GM23338 (cell line): ENCODE data around the gene NCL. TPM values are rescaled to one million over a fixed set of nuclear protein-coding genes. Genes with fewer than 3 reads are reported as not detected.

Experiments used
- ATAC-seq: fragments of 200-7000 bp; cut with Tn5 transposase; 3 replicates; pipeline ENCODE4 v1.9.1; 2020
- DNase-seq: peaks from one replicate; pipeline ENCODE4 v3.0.0-alpha.2; 2015; ENCODE audit warnings: low spot score
- H2AFZ ChIP-seq: fragments of 200-600 bp; sonication (generic); 2 replicates; pipeline ENCODE4 v1.8.0; 2016; ENCODE audit warnings: antibody characterized with exemption, mild to moderate bottlenecking, moderate library complexity
- H3F3A ChIP-seq: fragments of 200-600 bp; sonication (generic); replicated peaks from 2 replicates; pipeline ENCODE4 v1.8.0; 2017; ENCODE audit warnings: antibody characterized with exemption, mixed run types, low read depth
- H3K27ac ChIP-seq: fragments of 200-600 bp; sonication (generic); 2 replicates; pipeline ENCODE4 v1.6.1; 2016; ENCODE audit warnings: low read depth
- H3K27me3 ChIP-seq: fragments of 200-600 bp; sonication (generic); 2 replicates; pipeline ENCODE4 v1.8.0; 2016; ENCODE audit warnings: mild to moderate bottlenecking, mixed run types, moderate library complexity; ENCODE audit not compliant: insufficient read depth
- H3K36me3 ChIP-seq: fragments of 200-600 bp; sonication (generic); 2 replicates; pipeline ENCODE4 v1.8.0; 2016; ENCODE audit warnings: mild to moderate bottlenecking; ENCODE audit not compliant: insufficient read depth
- H3K4me1 ChIP-seq: fragments of 200-600 bp; sonication (generic); 2 replicates; pipeline ENCODE4 v1.8.0; 2016; ENCODE audit warnings: mild to moderate bottlenecking, moderate library complexity; ENCODE audit not compliant: insufficient read depth
- H3K4me2 ChIP-seq: fragments of 200-600 bp; sonication (generic); 2 replicates; pipeline ENCODE4 v1.7.1; 2017; ENCODE audit warnings: mixed run types
- H3K4me3 ChIP-seq: fragments of 200-600 bp; sonication (generic); 2 replicates; pipeline ENCODE4 v1.6.1; 2016; ENCODE audit warnings: mixed run types
- H3K79me2 ChIP-seq: fragments of 200-600 bp; sonication (generic); replicated peaks from 2 replicates; pipeline ENCODE4 v1.8.0; 2017; ENCODE audit warnings: mild to moderate bottlenecking; ENCODE audit not compliant: insufficient read depth
- H3K9me2 ChIP-seq: fragments of 200-600 bp; sonication (generic); 2 replicates; pipeline ENCODE4 v1.8.0; 2017; ENCODE audit not compliant: insufficient read depth
- H4K20me1 ChIP-seq: fragments of 200-600 bp; sonication (generic); replicated peaks from 2 replicates; pipeline ENCODE4 v1.8.0; 2017; ENCODE audit warnings: mild to moderate bottlenecking; ENCODE audit not compliant: insufficient read depth
- H3K27ac Mint-ChIP-seq: 2 replicates; pipeline ENCODE4 v1.8.0; 2020; ENCODE audit warnings: inconsistent platforms, mild to moderate bottlenecking, moderate library complexity, mixed read lengths
- H3K27me3 Mint-ChIP-seq: 3 replicates; pipeline ENCODE4 v1.8.0; 2022; ENCODE audit warnings: low read depth, mild to moderate bottlenecking, moderate library complexity, mixed read lengths, inconsistent platforms; ENCODE audit not compliant: insufficient read depth, poor library complexity
- H3K36me3 Mint-ChIP-seq: 3 replicates; pipeline ENCODE4 v1.8.0; 2021; ENCODE audit warnings: low read depth, mild to moderate bottlenecking, inconsistent platforms, moderate library complexity, mixed read lengths
- H3K4me1 Mint-ChIP-seq: 3 replicates; pipeline ENCODE4 v1.8.0; 2020; ENCODE audit warnings: mild to moderate bottlenecking, inconsistent platforms, mixed read lengths
- H3K4me3 Mint-ChIP-seq: 3 replicates; pipeline ENCODE4 v1.8.0; 2021; ENCODE audit warnings: moderate library complexity, mild to moderate bottlenecking, inconsistent platforms, mixed read lengths
- H3K9me3 Mint-ChIP-seq: 3 replicates; pipeline ENCODE4 v1.8.0; 2020; ENCODE audit warnings: moderate library complexity, mild to moderate bottlenecking, inconsistent platforms, mixed read lengths
- JUNB ChIP-seq: IDR thresholded peaks from one replicate; pipeline ENCODE4 v1.6.1; 2016; ENCODE audit warnings: antibody characterized with exemption; ENCODE audit not compliant: unreplicated experiment
- NANOG ChIP-seq: IDR thresholded peaks from 2 replicates; pipeline ENCODE4 v1.6.1; 2016; ENCODE audit warnings: antibody characterized with exemption, borderline replicate concordance
- STAT1 ChIP-seq: IDR thresholded peaks from one replicate; pipeline ENCODE4 v1.6.1; 2016; ENCODE audit warnings: antibody characterized with exemption; ENCODE audit not compliant: unreplicated experiment
- ZNF331 ChIP-seq: fragments of 250-450 bp; sonication (Bioruptor Pico); IDR thresholded peaks from 2 replicates; pipeline ENCODE4 v1.5.0; 2020; ENCODE audit warnings: low read depth, mild to moderate bottlenecking, moderate library complexity
- polyA plus RNA-seq: library from polyadenylated mRNA; unstranded; fragments of >200 nt; fragmentation: Nextera tagmentation; extraction: Ambion mirVana; gene quantifications from 2 replicates; pipeline ENCODE4 v1.2.1, GENCODE V29; 2016
- total RNA-seq: library from RNA; depleted of rRNA; stranded (reverse); fragments of >200 nt; shearing (Covaris generic); gene quantifications from 2 replicates; pipeline ENCODE4 v1.2.3, GENCODE V29; 2014
- TF ChIP-seq, protein P1 (sequence below): IDR thresholded peaks from one replicate; pipeline ENCODE4 v1.6.1; 2018; ENCODE audit warnings: antibody characterized with exemption; ENCODE audit not compliant: unreplicated experiment
- TF ChIP-seq, protein P2 (sequence below), 2 experiments: fragments of 200-600 bp in 1 of 2; sonication (generic) in 1 of 2; conservative IDR thresholded peaks; 2 replicates each; pipeline versions ENCODE4 v1.5.1 to v1.6.1; 2016 to 2017; ENCODE audit warnings: antibody characterized with exemption in 2 of 2, low read depth in 2 of 2, mild to moderate bottlenecking in 2 of 2, moderate library complexity in 1 of 2

Gene NCL
- total and polyA plus RNA-seq, 2 experiments from 2014 or later: 678 to 2,269 TPM

DNA sequence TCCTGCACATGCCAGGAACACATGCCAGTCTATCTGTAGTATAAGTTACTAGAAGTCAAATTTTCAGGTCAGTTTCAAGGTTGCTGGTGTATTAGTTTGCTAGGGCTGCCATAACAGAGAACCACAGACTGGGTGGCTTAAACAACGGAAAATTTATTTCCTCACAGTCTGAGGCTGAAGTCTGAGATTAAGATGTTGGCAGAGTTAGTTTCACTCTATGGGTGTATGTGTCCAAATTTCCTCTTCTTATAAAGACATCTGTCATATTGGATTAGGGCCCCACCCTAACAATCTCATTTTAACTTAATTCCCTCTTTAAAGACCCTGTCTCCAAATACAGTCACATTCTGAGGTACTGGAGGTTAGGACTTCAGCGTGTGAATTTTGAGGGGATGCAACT, 42.2 kb downstream of the NCL start:
- no peak overlapping the region for H3K4me2 ChIP-seq
- Mint-ChIP-seq H3K4me1 (peaks cover 13% of the 10 kb centered on the region; the same call in 2 of the 3 replicates), H3K27me3 (peaks cover 9% of the 10 kb centered on the region), H3K36me3 (peaks cover 3% of the 10 kb centered on the region; the same call in 1 of the 3 replicates), H3K4me3 (no peak overlapping the region), H3K27ac (no peak overlapping the region), H3K9me3 (no peaks in the 10 kb centered on the region)
- H3K27ac ChIP-seq: no peak overlapping the region
- H2AFZ ChIP-seq: no peak overlapping the region
- TF ChIP-seq ZNF331 (CRISPR knock-in tag) (no peak), JUNB (no peak), NANOG (no peak)
- TF ChIP-seq, protein P1, sequence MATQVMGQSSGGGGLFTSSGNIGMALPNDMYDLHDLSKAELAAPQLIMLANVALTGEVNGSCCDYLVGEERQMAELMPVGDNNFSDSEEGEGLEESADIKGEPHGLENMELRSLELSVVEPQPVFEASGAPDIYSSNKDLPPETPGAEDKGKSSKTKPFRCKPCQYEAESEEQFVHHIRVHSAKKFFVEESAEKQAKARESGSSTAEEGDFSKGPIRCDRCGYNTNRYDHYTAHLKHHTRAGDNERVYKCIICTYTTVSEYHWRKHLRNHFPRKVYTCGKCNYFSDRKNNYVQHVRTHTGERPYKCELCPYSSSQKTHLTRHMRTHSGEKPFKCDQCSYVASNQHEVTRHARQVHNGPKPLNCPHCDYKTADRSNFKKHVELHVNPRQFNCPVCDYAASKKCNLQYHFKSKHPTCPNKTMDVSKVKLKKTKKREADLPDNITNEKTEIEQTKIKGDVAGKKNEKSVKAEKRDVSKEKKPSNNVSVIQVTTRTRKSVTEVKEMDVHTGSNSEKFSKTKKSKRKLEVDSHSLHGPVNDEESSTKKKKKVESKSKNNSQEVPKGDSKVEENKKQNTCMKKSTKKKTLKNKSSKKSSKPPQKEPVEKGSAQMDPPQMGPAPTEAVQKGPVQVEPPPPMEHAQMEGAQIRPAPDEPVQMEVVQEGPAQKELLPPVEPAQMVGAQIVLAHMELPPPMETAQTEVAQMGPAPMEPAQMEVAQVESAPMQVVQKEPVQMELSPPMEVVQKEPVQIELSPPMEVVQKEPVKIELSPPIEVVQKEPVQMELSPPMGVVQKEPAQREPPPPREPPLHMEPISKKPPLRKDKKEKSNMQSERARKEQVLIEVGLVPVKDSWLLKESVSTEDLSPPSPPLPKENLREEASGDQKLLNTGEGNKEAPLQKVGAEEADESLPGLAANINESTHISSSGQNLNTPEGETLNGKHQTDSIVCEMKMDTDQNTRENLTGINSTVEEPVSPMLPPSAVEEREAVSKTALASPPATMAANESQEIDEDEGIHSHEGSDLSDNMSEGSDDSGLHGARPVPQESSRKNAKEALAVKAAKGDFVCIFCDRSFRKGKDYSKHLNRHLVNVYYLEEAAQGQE: no peak
- H3F3A ChIP-seq: 0 out of 2 replicates have a peak, but pooled peaks cover 6% of the 10 kb centered on the region
- no peaks in the 10 kb centered on the region for H3K36me3 ChIP-seq
- DNase-seq (no peak), ATAC-seq (no peak)
- no peaks in the 10 kb centered on the region for H3K27me3 ChIP-seq
- H3K9me2 ChIP-seq: 0 out of 2 replicates have a peak, but pooled peaks cover 5% of the 10 kb centered on the region
- H3K79me2 ChIP-seq: no peaks in the 10 kb centered on the region
- no peak overlapping the region for H3K4me3 ChIP-seq
- no peaks in the 10 kb centered on the region for H3K4me1 ChIP-seq
- H4K20me1 ChIP-seq: no peaks in the 10 kb centered on the region

DNA sequence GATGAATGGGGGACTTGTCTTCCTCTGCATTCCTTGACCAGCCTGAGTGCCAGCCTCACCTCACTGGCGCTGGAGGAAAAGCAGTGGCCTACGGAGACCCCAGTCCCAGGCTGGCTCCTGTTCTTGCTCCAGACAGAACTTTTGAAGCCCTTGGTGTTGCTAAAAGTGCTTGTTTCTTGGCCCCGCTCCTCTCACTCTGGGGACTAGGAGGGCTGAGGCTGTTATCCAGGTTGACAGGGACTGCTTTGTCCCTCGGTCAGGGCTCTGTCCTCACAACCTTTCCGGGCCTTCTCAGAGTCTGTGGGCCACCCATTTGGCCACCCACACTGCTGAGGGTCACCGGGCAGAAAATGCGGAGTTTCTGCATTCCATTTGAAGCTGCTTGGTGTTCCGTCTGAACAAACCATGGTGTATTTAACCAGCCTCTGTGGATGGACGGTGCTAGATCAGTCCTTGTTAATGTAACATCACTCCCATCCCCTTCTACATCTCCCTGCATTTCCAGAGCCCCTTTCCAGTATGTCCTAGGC, 43.2 kb downstream of the NCL start:
- Histone ChIP-seq H3K27me3 (no peaks in the 10 kb centered on the region), H3K4me1 (no peaks in the 10 kb centered on the region), H3K36me3 (no peaks in the 10 kb centered on the region), H3F3A (0 out of 2 replicates have a peak, but pooled peaks cover 6% of the 10 kb centered on the region), H3K4me3 (no peak overlapping the region), H3K4me2 (no peak overlapping the region), H3K79me2 (no peaks in the 10 kb centered on the region), H4K20me1 (no peaks in the 10 kb centered on the region), H2AFZ (no peak overlapping the region; the same call in 1 of the 2 replicates), H3K9me2 (0 out of 2 replicates have a peak, but pooled peaks cover 5% of the 10 kb centered on the region), H3K27ac (no peak overlapping the region)
- no peak overlapping the region for H3K4me3 Mint-ChIP-seq
- DNase-seq: no peak
- H3K9me3 Mint-ChIP-seq: no peaks in the 10 kb centered on the region; the same call in 2 of the 3 replicates
- peaks cover 3% of the 10 kb centered on the region; the same call in 1 of the 3 replicates for H3K36me3 Mint-ChIP-seq
- peaks cover 9% of the 10 kb centered on the region for H3K27me3 Mint-ChIP-seq
- no peak for ATAC-seq
- peaks cover 13% of the 10 kb centered on the region; the same call in 2 of the 3 replicates for H3K4me1 Mint-ChIP-seq
- H3K27ac Mint-ChIP-seq: no peak overlapping the region
- TF ChIP-seq, protein P1: no peak
- TF ChIP-seq, protein P2, sequence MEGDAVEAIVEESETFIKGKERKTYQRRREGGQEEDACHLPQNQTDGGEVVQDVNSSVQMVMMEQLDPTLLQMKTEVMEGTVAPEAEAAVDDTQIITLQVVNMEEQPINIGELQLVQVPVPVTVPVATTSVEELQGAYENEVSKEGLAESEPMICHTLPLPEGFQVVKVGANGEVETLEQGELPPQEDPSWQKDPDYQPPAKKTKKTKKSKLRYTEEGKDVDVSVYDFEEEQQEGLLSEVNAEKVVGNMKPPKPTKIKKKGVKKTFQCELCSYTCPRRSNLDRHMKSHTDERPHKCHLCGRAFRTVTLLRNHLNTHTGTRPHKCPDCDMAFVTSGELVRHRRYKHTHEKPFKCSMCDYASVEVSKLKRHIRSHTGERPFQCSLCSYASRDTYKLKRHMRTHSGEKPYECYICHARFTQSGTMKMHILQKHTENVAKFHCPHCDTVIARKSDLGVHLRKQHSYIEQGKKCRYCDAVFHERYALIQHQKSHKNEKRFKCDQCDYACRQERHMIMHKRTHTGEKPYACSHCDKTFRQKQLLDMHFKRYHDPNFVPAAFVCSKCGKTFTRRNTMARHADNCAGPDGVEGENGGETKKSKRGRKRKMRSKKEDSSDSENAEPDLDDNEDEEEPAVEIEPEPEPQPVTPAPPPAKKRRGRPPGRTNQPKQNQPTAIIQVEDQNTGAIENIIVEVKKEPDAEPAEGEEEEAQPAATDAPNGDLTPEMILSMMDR (conservative IDR thresholded peaks at IDR 0.05; ENCODE audit: low read depth in 2 of 2): no peak
- TF ChIP-seq JUNB (no peak), STAT1 (no peak)
